Raji (cell line): ENCODE data around the gene TLR10.

Source experiments
- POLR2A ChIP-seq: IDR thresholded peaks from 2 replicates; pipeline ENCODE4 v1.6.1; 2011; ENCODE audit warnings: low read depth, low read length, control low read depth; ENCODE audit not compliant: insufficient read depth

TLR10 gene, protein sequence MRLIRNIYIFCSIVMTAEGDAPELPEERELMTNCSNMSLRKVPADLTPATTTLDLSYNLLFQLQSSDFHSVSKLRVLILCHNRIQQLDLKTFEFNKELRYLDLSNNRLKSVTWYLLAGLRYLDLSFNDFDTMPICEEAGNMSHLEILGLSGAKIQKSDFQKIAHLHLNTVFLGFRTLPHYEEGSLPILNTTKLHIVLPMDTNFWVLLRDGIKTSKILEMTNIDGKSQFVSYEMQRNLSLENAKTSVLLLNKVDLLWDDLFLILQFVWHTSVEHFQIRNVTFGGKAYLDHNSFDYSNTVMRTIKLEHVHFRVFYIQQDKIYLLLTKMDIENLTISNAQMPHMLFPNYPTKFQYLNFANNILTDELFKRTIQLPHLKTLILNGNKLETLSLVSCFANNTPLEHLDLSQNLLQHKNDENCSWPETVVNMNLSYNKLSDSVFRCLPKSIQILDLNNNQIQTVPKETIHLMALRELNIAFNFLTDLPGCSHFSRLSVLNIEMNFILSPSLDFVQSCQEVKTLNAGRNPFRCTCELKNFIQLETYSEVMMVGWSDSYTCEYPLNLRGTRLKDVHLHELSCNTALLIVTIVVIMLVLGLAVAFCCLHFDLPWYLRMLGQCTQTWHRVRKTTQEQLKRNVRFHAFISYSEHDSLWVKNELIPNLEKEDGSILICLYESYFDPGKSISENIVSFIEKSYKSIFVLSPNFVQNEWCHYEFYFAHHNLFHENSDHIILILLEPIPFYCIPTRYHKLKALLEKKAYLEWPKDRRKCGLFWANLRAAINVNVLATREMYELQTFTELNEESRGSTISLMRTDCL

DNA sequence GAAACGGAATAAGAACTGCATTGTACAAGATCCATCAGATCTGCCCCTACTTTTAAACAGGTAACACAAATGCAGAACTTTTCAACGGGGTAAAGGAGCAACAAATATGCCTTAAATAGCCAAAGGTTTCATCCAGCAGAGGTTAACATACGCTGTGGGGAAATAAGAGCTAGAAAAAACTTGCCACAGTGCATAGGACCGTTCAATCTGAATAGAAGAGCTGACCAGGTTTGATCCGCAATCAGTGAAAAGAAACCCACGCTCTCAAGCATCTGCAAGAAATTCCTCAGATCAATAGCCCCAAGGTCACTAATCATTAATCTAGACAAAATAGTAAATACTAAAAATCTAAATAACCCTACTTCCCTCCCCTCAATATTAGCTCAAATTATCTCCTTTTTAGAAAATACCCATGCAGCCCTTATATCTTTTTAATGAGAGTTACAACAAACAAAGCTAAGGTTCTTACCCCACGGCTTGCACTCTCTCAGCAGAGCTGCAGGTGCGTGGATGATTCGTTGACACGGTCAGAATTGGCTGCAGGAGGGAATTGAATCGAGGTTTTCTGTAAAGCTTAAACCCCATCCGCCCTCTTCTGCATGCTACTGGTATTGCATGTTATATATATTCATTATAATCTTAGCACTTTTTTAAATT is at the start of gene TLR10:
Gene TLR10, minus strand, starts transcription at position 539 of the 657 bp plus-strand sequence. CDS start 7,400 bp downstream, outside the sequence.
- peak; percentile 55; the same call in 1 of the 2 replicates for TF ChIP-seq POLR2A

DNA sequence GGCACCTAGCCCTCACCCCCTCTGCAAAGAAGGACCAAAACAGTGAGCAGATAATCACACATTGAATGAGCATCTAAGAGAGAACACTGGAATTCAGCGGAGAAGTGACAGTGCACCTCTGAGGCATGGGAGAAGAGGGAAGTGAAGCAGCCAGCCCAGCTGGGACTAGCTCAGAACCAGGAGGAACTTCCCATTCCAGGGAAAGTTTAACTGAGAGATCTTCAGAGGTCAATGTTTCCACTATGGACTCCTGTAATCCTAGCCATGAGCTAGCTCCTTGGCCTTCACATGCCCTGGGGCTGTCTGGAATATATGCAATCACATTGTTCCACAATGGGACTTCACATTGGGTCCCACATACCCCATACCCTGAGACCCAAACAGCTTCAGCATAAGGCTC is 49.4 kb upstream of the TLR10 start:
- TF ChIP-seq POLR2A = no peak

DNA sequence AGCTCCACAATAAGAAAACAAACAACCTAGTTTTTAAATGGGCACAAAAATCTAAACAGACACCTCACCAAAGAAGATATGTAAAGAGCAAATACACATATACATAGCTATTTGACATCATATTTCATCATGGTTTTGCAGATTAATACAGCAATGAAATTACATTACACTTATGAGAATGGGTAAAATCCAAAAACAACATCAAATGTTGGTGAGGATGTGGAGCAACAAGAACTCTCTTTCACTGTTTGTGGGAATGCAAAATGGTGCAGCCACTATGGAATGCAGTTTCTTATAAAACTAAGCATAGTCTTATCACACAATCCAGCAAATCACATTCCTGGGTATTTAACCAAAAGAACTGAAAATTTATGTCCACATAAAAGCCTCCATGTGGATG is 48.9 kb upstream of the TLR10 start:
- TF ChIP-seq POLR2A = no peak

DNA sequence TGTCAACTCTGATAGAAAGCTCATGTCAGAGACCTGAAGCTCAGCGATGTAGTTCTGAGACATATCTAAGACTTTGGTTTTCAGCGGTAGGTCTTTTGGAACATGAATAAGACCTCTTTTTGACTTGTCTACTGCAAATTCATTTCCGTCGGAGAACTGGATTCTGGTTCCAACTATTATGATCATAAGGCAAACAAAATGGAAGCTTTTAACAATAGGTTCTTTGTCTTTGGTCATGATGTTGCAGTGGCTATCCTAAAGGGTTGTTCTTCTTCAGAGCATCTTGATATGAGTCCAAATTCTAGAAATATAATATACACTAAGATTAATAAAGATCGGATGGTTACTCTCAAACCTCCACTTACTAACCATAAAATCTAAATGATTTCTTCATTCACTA is 46.4 kb upstream of the TLR10 start:
- TF ChIP-seq POLR2A = no peak

DNA sequence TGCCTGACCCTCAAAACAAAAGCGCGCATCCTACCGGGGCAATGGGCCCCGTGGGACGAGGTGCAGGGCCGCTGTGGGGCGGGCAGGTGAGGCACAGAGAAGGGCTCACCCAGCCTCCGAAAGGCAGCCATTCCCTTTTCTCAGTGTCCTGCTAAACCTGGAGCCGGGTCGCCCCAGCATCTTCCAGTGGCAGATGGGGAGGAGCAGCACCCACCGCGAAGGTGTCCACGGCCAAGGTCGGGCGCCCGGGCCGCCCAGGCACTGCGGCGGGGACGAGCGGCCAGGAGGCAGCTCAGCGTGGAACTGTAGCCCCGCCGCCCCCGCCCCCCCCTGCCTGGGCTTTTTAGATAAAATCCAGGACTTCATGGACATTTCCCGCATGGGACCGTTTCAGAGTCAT is 41.0 kb upstream of the TLR10 start:
- no peak for TF ChIP-seq POLR2A

DNA sequence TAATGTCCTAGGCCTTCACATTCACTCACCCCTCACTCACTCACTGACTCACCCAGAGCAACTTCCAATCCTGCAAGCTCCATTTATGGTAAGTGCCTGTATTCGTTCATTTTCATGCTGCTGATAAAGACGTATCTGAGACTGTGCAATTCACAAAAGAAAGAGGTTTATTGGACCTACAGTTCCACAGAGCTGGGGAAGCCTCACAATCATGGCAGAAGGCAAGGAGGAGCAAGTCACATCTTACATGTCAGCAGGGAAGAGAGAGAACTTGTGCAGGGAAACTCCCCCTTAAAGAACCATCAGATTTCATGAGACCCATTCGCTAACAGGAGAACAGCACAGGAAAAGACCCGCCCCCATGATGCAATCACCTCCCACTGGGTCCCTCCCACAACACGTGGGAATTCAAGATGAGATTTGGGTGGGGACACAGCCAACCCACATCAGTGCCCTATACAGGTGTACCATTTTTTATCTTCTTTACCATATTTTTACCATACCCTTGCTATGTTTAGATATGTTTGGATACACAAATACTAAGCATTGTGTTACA is 40.0 kb upstream of the TLR10 start:
- no peak for TF ChIP-seq POLR2A

DNA sequence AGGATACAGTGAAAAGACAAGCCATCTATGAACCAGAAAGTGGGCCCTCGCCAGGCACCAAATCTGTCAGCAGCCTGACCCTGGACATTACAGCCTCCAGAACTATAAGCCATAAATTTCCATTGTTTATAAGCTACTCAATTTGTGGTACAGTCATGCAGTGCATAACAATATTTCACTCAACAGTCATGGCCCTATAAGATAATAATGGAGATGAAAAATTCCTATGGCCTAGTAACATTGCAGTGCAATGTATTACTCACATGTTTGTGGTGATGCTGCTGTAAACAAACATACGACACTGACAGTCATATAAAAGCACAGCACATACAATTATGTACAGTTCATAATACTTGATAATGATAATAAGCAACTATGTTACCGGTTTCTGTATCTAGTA is 38.9 kb upstream of the TLR10 start:
- no peak for TF ChIP-seq POLR2A

DNA sequence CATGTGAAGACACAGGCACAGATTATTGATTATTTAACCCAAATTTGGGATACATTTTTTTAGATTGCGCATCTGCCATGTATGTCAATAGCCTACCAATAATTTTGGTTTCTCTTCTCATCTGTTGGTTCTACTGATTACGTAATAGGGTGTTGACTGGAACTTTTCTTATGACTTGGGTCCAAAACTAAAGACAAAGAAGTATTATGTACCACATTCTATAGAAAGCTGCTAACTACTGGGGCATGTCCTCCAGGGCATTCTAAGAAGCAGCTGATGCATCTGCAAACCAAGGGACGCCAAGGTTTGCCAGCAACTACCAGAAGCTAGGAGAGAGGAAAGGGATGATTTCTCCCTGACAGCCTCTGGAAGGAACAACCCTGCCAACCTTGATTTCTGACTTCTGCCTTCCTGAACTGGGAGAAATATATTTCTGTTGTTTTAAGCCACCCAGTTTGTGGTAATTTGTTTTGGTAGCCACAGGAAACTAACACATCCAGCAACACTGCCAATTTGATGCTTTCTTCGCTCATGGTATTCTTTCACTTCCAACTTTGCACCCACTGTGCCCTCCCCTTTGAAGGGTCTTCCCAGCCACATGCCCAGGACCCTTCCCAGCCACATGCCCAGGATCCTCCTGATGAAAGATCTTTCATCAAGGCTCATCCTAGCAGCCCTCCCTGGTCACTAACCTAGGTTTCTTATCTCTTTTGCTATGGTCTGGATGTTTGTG is 37.7 kb upstream of the TLR10 start:
- no peak for TF ChIP-seq POLR2A

DNA sequence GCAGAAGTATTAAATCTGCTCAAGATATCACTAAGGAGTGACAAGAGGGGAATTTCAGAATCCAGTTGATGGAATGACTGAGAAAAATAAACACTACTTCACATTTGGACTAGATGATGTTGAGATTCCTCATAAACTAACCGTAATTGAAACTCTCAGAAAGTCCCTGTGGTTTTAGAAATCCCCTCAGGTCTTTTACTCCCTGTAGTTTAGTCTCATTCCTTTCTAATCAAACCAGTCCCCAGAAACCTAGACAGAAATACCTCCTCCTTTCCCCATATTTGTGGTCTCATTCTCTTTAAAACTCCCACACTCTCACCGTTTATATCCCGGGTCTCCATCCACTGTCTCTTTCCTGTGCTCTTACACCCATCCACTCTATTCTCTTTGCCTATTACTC is 36.8 kb upstream of the TLR10 start:
- no peak for TF ChIP-seq POLR2A

DNA sequence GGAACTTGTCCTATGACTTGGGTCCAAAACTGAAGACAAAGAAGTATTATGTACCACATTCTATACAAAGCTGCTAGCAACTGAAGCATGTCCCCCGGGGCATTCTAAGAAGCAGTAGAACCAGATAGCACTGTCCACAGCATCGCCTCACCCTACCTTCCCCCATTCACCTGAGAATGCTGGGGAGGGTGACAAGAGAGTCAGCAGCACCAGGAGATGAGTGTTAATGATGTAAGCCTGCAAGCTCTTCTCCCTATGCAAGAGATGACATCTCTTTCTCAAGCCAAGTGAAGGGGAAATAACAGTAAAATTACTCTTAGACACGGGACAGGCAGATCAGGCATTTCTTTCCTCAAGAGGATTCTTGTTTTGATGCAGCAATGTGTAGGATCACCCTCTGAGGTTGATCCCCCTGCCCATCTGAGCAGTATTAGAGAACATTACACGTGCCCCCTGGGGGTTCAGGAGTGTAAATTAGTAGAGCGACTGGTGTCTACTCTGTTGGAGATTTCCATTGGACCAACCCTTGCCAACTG is 35.7 kb upstream of the TLR10 start:
- TF ChIP-seq POLR2A = no peak

DNA sequence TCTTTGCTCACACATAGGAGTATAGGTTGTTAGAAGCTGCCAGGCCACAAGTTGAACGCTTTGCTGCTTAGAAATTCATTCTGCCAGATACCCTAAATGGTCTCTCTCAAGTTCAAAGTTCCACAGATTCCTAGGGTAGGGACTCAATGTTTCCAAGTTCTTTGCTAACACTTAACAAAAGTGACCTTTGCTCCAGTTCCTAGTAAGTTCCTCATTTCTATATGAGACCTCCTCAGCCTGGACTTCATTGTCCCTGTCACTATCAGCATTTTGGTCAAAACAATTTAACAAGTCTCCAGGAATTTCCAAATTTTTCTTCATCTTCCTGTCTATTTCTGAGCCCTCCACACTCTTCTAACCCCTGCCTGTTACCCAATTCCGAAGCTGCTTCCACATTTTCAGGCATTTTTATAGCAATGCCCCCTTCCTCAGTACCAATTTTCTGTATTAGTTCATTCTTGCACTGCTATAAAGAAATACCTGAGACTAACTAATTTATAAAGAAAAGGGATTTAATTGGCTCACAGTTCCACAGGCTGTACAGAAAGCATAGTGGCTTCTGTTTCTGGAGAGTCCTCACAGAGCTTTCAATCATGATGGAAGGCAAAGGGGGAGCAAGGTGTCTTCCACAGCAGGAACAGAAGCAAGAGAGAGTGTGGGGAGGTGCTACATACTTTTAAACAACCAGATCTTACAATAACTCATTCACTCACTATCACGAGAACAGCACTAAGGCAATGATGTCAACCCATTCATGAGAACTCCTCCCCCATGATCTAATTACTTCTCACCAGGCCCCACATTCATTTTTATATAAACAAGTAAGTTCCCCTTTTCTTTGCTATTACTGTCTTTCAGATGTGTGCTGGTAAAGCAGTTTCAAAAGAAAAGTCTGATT is 33.3 kb upstream of the TLR10 start:
- peak; percentile 71 for TF ChIP-seq POLR2A

DNA sequence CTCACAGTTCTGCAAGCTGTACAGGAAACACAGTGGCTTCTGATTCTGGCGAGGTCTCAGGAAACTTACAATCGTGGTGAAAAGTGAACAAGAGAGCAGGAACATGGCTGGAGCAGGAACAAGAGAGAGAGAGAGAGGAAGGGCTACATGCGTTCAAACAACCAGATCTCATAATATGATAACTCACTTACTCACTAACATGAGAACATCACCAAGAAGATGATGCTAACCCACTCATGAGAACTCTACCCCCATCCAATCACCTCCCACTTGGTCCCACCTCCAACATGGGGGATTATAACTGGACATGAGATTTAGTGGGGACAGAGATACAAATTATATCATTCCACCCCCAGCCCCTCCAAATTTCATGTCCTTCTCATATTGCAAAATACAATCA is 31.6 kb upstream of the TLR10 start:
- TF ChIP-seq POLR2A = no peak

DNA sequence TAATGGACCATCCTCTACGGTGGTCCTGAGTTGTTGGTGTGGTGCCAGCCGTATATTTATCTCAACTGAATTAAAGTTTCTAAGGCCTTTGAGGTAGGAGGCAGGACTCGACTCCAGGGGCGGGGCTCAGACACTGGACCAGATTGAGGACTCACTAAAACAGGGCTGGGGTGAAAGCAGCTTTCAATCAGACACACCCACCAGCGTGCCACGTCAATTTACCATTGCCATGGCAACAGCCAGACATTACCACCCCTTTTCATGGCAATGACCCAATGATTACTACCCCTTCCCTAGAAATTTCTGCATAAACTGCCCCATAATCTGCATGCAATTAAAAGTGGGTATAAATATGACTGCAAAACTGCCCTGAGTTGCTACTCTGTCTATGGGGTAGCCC is 28.5 kb upstream of the TLR10 start:
- TF ChIP-seq POLR2A = no peak
